HFF-Myc (cell line): Measurements from ENCODE around the gene PCMT1.

Experiments used
- DNase-seq: peaks from one replicate; pipeline ENCODE4 v3.0.0-alpha.2; 2011; ENCODE audit warnings: low read depth; ENCODE audit errors: extremely low read depth
- H3K4me3 ChIP-seq: replicated peaks from 2 replicates; pipeline ENCODE4 v1.5.1; 2011; ENCODE audit warnings: low read depth, mild to moderate bottlenecking, control low read depth, low read length
- CTCF ChIP-seq: IDR thresholded peaks from 2 replicates; pipeline ENCODE4 v1.5.1; 2012; ENCODE audit warnings: mild to moderate bottlenecking, low read depth, low read length, control low read depth; ENCODE audit errors: missing control alignments

Gene PCMT1

GRCh38 chr6:149749594-149750135 lies at the start of gene PCMT1:
Gene PCMT1, plus strand, starts transcription at chr6:149749741. Its CDS starts 161 bp downstream, at chr6:149749902.
- peak; percentile 52 for DNase-seq
- TF ChIP-seq CTCF = no peak
- H3K4me3 ChIP-seq = peak within 1 kb of the TSS; percentile 99

GRCh38 chr6:149701714-149702113 lies 47.8 kb upstream of the PCMT1 start:
- no peak overlapping the region for H3K4me3 ChIP-seq
- TF ChIP-seq CTCF = no peak
- no peak for DNase-seq

- no peak overlapping the region for H3K4me3 ChIP-seq
- DNase-seq = no peak
- TF ChIP-seq CTCF = no peak
Measured at GRCh38 chr6:149711711-149712110, 37.8 kb upstream of the PCMT1 start.

- no peak for DNase-seq
- no peak for TF ChIP-seq CTCF
- no peak overlapping the region for H3K4me3 ChIP-seq
Measured at GRCh38 chr6:149714442-149714841, 35.1 kb upstream of the PCMT1 start.

GRCh38 chr6:149716181-149716963 lies 33.2 kb upstream of the PCMT1 start:
- no peak for DNase-seq
- peak overlapping the region; percentile 91 for H3K4me3 ChIP-seq
- TF ChIP-seq CTCF = no peak

- no peak for DNase-seq
- H3K4me3 ChIP-seq = peak overlapping the region; percentile 91
- no peak for TF ChIP-seq CTCF
Measured at GRCh38 chr6:149717255-149717587, 32.3 kb upstream of the PCMT1 start.
